OCI-LY3 (cell line): Measurements from ENCODE around the gene SLC25A24.

Experiments used
- EZH2phosphoT487 ChIP-seq: fragments of 200-600 bp; shearing (Covaris generic); IDR thresholded peaks from 2 replicates; pipeline ENCODE4 v1.6.1; 2018; ENCODE audit warnings: antibody characterized with exemption, mixed run types, low read depth
- TF ChIP-seq, protein P1 (sequence below): fragments of 200-600, 300-600 bp; sonication (generic); IDR thresholded peaks from 2 replicates; pipeline ENCODE4 v1.5.1; 2014; ENCODE audit warnings: antibody characterized with exemption, low read length, low read depth

DNA sequence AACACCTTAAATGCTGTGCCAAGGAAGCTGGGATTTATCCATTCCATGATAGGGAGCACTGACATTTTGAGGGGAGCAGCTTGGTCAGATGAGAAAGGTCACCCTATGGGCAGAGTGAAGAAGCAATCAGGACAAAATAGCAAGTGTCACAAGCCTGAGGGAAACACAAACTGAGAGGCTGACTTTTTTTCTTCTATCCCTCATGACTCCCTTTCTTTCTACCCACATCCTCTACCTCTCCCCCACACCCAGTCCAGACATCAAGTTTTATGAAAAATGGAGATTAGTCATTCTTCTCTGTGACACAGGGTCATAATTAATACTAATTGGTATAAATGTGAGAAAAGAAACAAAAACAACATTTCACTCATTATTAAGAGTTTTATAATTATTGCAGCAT is 103.1 kb downstream of the SLC25A24 start:
- TF ChIP-seq, protein P1, sequence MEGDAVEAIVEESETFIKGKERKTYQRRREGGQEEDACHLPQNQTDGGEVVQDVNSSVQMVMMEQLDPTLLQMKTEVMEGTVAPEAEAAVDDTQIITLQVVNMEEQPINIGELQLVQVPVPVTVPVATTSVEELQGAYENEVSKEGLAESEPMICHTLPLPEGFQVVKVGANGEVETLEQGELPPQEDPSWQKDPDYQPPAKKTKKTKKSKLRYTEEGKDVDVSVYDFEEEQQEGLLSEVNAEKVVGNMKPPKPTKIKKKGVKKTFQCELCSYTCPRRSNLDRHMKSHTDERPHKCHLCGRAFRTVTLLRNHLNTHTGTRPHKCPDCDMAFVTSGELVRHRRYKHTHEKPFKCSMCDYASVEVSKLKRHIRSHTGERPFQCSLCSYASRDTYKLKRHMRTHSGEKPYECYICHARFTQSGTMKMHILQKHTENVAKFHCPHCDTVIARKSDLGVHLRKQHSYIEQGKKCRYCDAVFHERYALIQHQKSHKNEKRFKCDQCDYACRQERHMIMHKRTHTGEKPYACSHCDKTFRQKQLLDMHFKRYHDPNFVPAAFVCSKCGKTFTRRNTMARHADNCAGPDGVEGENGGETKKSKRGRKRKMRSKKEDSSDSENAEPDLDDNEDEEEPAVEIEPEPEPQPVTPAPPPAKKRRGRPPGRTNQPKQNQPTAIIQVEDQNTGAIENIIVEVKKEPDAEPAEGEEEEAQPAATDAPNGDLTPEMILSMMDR = no peak
- no peak for TF ChIP-seq EZH2phosphoT487
